HG03135 (cell line): ENCODE measurements around the gene UCHL5.
"Not testable (repeated sequence)": the region's sequence is repeated elsewhere in the genome, so short reads cannot be mapped to it uniquely, and the experiment has no call there.

Source experiments
- ATAC-seq: cut with Tn5 transposase; IDR thresholded peaks from one replicate; pipeline ENCODE4 v1.9.1; 2021; ENCODE audit warnings: mild to moderate bottlenecking, moderate library complexity; ENCODE audit not compliant: unreplicated experiment

UCHL5 gene

GRCh38 chr1:193013707-193014106, 45.5 kb downstream of the UCHL5 start:
- ATAC-seq = no peak

- no peak for ATAC-seq
Observed at GRCh38 chr1:193013005-193013404, 46.2 kb downstream of the UCHL5 start.

- ATAC-seq = no peak
Observed at GRCh38 chr1:193011406-193011805, 47.8 kb downstream of the UCHL5 start.

- ATAC-seq = no peak
Observed at GRCh38 chr1:193009501-193009900, 49.7 kb downstream of the UCHL5 start.

GRCh38 chr1:193005785-193006184, 53.4 kb downstream of the UCHL5 start:
- ATAC-seq = no peak

GRCh38 chr1:192998536-192998935, 60.6 kb downstream of the UCHL5 start:
- ATAC-seq = no peak

GRCh38 chr1:192994141-192994540, 65.0 kb downstream of the UCHL5 start:
- no peak for ATAC-seq

GRCh38 chr1:192993426-192994085, 65.6 kb downstream of the UCHL5 start:
- ATAC-seq = no peak

GRCh38 chr1:192986748-192987334, 72.3 kb downstream of the UCHL5 start:
- not testable (repeated sequence) for ATAC-seq

- ATAC-seq = no peak
Observed at GRCh38 chr1:192986110-192986747, 72.9 kb downstream of the UCHL5 start.

- no peak for ATAC-seq
Observed at GRCh38 chr1:192984080-192984479, 75.1 kb downstream of the UCHL5 start.

- ATAC-seq = no peak
Observed at GRCh38 chr1:192983349-192983980, 75.7 kb downstream of the UCHL5 start.

GRCh38 chr1:192980856-192981255, 78.3 kb downstream of the UCHL5 start:
- ATAC-seq = no peak

GRCh38 chr1:192980334-192980733, 78.8 kb downstream of the UCHL5 start:
- not testable (repeated sequence) for ATAC-seq

GRCh38 chr1:192979542-192979941, 79.6 kb downstream of the UCHL5 start:
- ATAC-seq = no peak

- ATAC-seq = no peak
Observed at GRCh38 chr1:192978195-192978710, 80.9 kb downstream of the UCHL5 start.

GRCh38 chr1:192977089-192977706, 82.0 kb downstream of the UCHL5 start:
- ATAC-seq = no peak

- ATAC-seq = no peak
Observed at GRCh38 chr1:192976576-192976975, 82.6 kb downstream of the UCHL5 start.

- ATAC-seq = no peak
Observed at GRCh38 chr1:192974701-192975100, 84.5 kb downstream of the UCHL5 start.

GRCh38 chr1:192973988-192974387, 85.2 kb downstream of the UCHL5 start:
- no peak for ATAC-seq

- ATAC-seq = no peak
Observed at GRCh38 chr1:192973202-192973601, 86.0 kb downstream of the UCHL5 start.
